Vagina (tissue), 2 donors: ENCODE data around the gene CCDC150. TPM values are rescaled to one million over a fixed set of nuclear protein-coding genes. Genes with fewer than 3 reads are reported as not detected.
A peak's percentile ranks its signal among the peaks of the same experiment; 100 is the strongest.

ENCODE experiments used
- DNase-seq, 2 donors: peaks; one replicate each; pipeline ENCODE4 v3.0.0-alpha.2; 2017; ENCODE audit errors: extremely low spot score in 2 of 2
- H3K27ac ChIP-seq: fragments of 200-600 bp; sonication (generic); one replicate; pipeline ENCODE4 v1.5.1; 2019
- H3K27me3 ChIP-seq: fragments of 200-600 bp; sonication (generic); one replicate; pipeline ENCODE4 v1.5.1; 2019
- H3K36me3 ChIP-seq, 2 donors: fragments of 200-600 bp; sonication (generic); one replicate each; pipeline ENCODE4 v1.5.1; 2017 to 2019
- H3K4me1 ChIP-seq: fragments of 200-600 bp; sonication (generic); one replicate; pipeline ENCODE4 v1.5.1; 2019
- H3K4me3 ChIP-seq, 2 donors: fragments of 200-600 bp; sonication (generic); 1 replicate in 1 of 2; 2 replicates in 1 of 2; pipeline ENCODE4 v1.5.1; 2016 to 2019
- H3K9me3 ChIP-seq: fragments of 200-600 bp; sonication (generic); one replicate; pipeline ENCODE4 v1.5.1; 2019
- CTCF ChIP-seq, 3 experiments: fragments of 450-650 bp in 2 of 3; fragments of 200-600 bp in 1 of 3; sonication (generic) in 1 of 3; IDR thresholded peaks; one replicate each; pipeline ENCODE4 v1.5.1; 2017 to 2019; ENCODE audit warnings: antibody characterized with exemption in 3 of 3, mild to moderate bottlenecking in 2 of 3, moderate library complexity in 2 of 3
- POLR2A ChIP-seq, 2 donors: fragments of 450-650 bp; IDR thresholded peaks; one replicate each; pipeline ENCODE4 v1.6.1; 2017; ENCODE audit warnings: antibody characterized with exemption in 2 of 2, mild to moderate bottlenecking in 2 of 2, moderate library complexity in 2 of 2
- POLR2AphosphoS5 ChIP-seq, 2 donors: sonication (generic); formaldehyde crosslinking; IDR thresholded peaks; one replicate each; pipeline ENCODE4 v1.9.0; 2017; ENCODE audit warnings: antibody characterized with exemption in 2 of 2, mild to moderate bottlenecking in 2 of 2, low read depth in 1 of 2; ENCODE audit not compliant: insufficient read depth in 1 of 2
- intact Hi-C: fragments of 100-400 bp; cut with DNase I; formaldehyde crosslinking; loops from one replicate; pipeline ENCODE4 v1.15.1; 2023
- total RNA-seq: library from RNA; depleted of rRNA; stranded (reverse); fragments of >200 nt; gene quantifications from one replicate; pipeline ENCODE4 v1.2.3, GENCODE V29; 2016

Gene CCDC150
- total RNA-seq: 3.9 TPM

- H3K36me3 ChIP-seq: no peaks in the 10 kb centered on the region
Observed at GRCh38 chr2:196639180-196640030, at the start of gene CCDC150. TSS of gene CCDC150 (plus strand) at chr2:196639715. CDS start at chr2:196639767, 52 bp downstream.

DNA sequence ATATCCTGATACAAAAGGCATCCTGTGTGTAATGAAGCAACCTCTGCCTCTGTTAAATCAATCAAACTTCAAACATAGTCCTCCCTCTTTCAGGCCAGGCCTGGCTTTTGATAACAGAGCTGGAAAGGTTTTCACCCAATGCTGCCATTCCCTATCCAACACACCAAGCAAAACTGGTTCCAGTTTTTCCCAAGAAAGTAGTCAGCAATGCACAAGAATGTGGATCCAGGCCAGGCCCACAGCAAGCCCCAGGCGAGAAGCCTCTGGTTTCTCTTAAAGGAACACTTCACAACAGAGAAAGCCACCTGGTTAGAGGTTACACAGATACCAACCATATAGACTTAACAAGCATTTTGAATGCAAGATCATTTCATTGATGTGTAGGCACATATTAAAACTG, 49.2 kb upstream of the CCDC150 start:
- H3K27ac ChIP-seq: no peak overlapping the region
- intact Hi-C loops: no loop called here
- no peak for TF ChIP-seq CTCF (IDR thresholded peaks at IDR 0.05)
- no peak for TF ChIP-seq POLR2AphosphoS5 (IDR thresholded peaks at IDR 0.05; ENCODE audit: insufficient read depth in 1 of 2, low read depth in 1 of 2)
- no peak for TF ChIP-seq POLR2A (IDR thresholded peaks at IDR 0.05)
- no peaks in the 10 kb centered on the region for H3K36me3 ChIP-seq
- H3K4me1 ChIP-seq: no peaks in the 10 kb centered on the region
- no peaks in the 10 kb centered on the region for H3K27me3 ChIP-seq
- DNase-seq: no peak
- H3K9me3 ChIP-seq: no peaks in the 10 kb centered on the region
- no peak overlapping the region for H3K4me3 ChIP-seq

More at GRCh38 chr2:196639180-196640030, at the start of gene CCDC150:
- peak in 1 of 2 donors; percentile 91 for DNase-seq
- Histone ChIP-seq H3K4me3 (peak within 1 kb of the TSS; percentile 54), H3K9me3 (no peaks in the 10 kb centered on the region), H3K27ac (peak within 1 kb of the TSS; percentile 10), H3K27me3 (no peaks in the 10 kb centered on the region), H3K4me1 (peaks cover 8% of the 10 kb centered on the region)
- TF ChIP-seq POLR2AphosphoS5 (IDR thresholded peaks at IDR 0.05; ENCODE audit: insufficient read depth in 1 of 2, low read depth in 1 of 2): peak; percentile 72 to 91
- TF ChIP-seq CTCF (IDR thresholded peaks at IDR 0.05): peak in 1 of 3 experiments; percentile 52
- no peak for TF ChIP-seq POLR2A (IDR thresholded peaks at IDR 0.05)
- intact Hi-C loops: no loop called here

DNA sequence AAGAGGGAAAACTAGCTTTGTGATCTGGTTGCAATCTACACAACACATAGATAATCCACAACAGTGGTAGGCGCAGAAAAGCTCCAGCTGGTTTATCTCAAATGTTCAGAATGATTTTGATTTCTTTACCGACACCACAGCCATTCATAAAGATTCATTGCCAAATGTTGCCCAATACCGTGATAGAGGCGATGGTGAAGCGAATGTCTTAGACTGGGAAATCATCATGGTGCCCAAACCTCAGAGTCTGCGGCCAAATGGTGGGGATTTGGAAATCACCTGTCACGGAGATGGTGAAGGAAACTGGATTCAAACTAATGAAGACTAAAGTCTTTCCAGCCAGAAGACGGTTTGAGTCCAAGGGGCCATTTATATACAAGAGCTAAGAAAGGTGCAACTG, 48.5 kb upstream of the CCDC150 start:
- Histone ChIP-seq H3K4me3 (no peak overlapping the region), H3K9me3 (no peaks in the 10 kb centered on the region), H3K27ac (no peak overlapping the region), H3K36me3 (no peaks in the 10 kb centered on the region), H3K4me1 (no peaks in the 10 kb centered on the region), H3K27me3 (no peaks in the 10 kb centered on the region)
- intact Hi-C loops: no loop called here
- DNase-seq: no peak
- no peak for TF ChIP-seq POLR2AphosphoS5 (IDR thresholded peaks at IDR 0.05; ENCODE audit: insufficient read depth in 1 of 2, low read depth in 1 of 2)
- TF ChIP-seq CTCF (IDR thresholded peaks at IDR 0.05): no peak
- no peak for TF ChIP-seq POLR2A (IDR thresholded peaks at IDR 0.05)

GRCh38 chr2:196591621-196592022, 47.9 kb upstream of the CCDC150 start:
- Histone ChIP-seq H3K9me3 (no peaks in the 10 kb centered on the region), H3K36me3 (no peaks in the 10 kb centered on the region), H3K27ac (no peak overlapping the region), H3K4me3 (no peak overlapping the region), H3K27me3 (no peaks in the 10 kb centered on the region), H3K4me1 (no peaks in the 10 kb centered on the region)
- intact Hi-C loops: no loop called here
- no peak for DNase-seq
- TF ChIP-seq POLR2A (IDR thresholded peaks at IDR 0.05): no peak
- TF ChIP-seq POLR2AphosphoS5 (IDR thresholded peaks at IDR 0.05; ENCODE audit: insufficient read depth in 1 of 2, low read depth in 1 of 2): no peak

DNA sequence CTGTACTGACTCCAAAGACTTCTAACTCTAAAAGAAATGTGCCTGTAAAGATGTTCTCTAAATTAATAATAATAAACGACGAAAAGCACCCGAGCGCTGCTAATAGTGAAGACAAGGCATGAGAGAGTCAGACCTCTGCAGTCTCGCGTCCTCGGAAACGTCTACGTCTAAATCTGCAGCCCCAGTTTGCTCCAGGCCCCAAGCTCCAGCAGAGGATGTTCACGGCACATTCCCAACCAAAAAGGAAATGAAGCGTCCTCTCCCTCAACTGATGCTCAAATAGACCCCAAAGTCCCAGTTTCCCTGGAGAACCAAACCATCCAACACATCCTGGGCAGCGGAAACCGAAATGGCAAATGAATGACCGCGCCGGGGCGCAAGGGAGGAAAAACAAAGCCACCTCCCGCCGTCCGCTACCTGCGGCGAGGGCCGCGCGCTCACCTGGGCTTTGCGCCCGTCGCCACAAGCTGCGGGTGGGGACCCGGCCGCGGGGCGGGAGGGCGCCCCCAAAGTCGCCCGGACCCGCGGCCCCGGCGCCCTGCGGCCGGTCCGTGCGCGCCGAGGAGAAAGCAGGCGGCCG, 47.1 kb upstream of the CCDC150 start:
- no peak for DNase-seq
- intact Hi-C loops: no loop called here
- peak overlapping the region; percentile 79 for H3K27ac ChIP-seq

More for the DNA sequence above, 47.1 kb upstream of the CCDC150 start:
- no peak for TF ChIP-seq POLR2AphosphoS5 (IDR thresholded peaks at IDR 0.05; ENCODE audit: insufficient read depth in 1 of 2, low read depth in 1 of 2)
- no peak for TF ChIP-seq CTCF (IDR thresholded peaks at IDR 0.05)
- TF ChIP-seq POLR2A (IDR thresholded peaks at IDR 0.05): no peak
- Histone ChIP-seq H3K9me3 (no peaks in the 10 kb centered on the region), H3K36me3 (no peaks in the 10 kb centered on the region), H3K27me3 (no peaks in the 10 kb centered on the region), H3K4me3 (peak overlapping the region; percentile 59 to 72), H3K4me1 (no peaks in the 10 kb centered on the region)
